Peyer's patch (tissue), 4 donors: ENCODE data around the gene GPC2.
"Not testable (repeated sequence)": the region's sequence is repeated elsewhere in the genome, so short reads cannot be mapped to it uniquely, and the experiment has no call there.

Source experiments
- POLR2A ChIP-seq, 2 donors: fragments of 450-650 bp; IDR thresholded peaks; one replicate each; pipeline ENCODE4 v1.5.1; 2017; ENCODE audit warnings: antibody characterized with exemption in 2 of 2, mild to moderate bottlenecking in 2 of 2, moderate library complexity in 2 of 2
- TF ChIP-seq, protein P1 (sequence below), 6 experiments: fragments of 450-650 bp in 4 of 6; fragments of 200-600 bp in 2 of 6; sonication (generic) in 1 of 6; IDR thresholded peaks; one replicate each; pipeline ENCODE4 v1.5.1; 2017 to 2019; ENCODE audit warnings: antibody characterized with exemption in 6 of 6, mild to moderate bottlenecking in 3 of 6, moderate library complexity in 1 of 6

DNA sequence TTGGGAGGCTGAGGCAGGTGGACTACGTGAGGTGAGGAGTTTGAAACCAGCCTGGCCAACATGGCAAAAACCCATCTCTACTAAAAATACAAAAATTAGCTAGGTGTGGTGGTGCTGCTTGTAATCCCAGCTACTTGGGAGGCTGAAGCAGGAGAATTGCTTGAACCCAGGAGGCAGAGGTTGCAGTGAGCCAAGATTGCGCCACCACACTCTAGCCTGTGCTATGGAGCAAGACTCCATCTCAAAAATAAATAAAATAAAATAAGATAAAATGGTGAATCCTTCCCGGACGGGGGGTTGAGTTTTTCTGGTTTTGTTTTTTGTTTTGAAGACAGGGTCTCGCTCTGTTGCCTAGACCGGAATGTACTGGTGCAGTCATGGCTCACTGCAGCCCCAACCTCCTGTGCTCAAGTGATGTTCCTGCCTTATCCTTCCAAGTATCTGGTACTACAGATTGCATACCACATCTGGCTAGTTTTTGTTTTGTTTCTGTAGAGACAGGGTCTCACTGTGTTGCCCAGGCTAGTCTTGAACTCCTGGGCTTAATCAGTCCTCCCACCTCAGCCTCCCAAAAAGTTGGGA lies 15.2 kb upstream of the GPC2 start:
- not testable (repeated sequence) for TF ChIP-seq POLR2A (IDR thresholded peaks at IDR 0.05)
- TF ChIP-seq, protein P1, sequence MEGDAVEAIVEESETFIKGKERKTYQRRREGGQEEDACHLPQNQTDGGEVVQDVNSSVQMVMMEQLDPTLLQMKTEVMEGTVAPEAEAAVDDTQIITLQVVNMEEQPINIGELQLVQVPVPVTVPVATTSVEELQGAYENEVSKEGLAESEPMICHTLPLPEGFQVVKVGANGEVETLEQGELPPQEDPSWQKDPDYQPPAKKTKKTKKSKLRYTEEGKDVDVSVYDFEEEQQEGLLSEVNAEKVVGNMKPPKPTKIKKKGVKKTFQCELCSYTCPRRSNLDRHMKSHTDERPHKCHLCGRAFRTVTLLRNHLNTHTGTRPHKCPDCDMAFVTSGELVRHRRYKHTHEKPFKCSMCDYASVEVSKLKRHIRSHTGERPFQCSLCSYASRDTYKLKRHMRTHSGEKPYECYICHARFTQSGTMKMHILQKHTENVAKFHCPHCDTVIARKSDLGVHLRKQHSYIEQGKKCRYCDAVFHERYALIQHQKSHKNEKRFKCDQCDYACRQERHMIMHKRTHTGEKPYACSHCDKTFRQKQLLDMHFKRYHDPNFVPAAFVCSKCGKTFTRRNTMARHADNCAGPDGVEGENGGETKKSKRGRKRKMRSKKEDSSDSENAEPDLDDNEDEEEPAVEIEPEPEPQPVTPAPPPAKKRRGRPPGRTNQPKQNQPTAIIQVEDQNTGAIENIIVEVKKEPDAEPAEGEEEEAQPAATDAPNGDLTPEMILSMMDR (IDR thresholded peaks at IDR 0.05), result not testable (repeated sequence)
